Measurements from ENCODE around the gene RYR2. TPM values are rescaled to one million over a fixed set of nuclear protein-coding genes. Genes with fewer than 3 reads are reported as not detected.

The RYR2 gene
- total and polyA plus RNA-seq, 9 of the 15 experiments (the other 6 are each of a cell fraction or from before 2014, with no cell fraction given), result 0.03 to 0.42 (median 0.14) TPM

DNA sequence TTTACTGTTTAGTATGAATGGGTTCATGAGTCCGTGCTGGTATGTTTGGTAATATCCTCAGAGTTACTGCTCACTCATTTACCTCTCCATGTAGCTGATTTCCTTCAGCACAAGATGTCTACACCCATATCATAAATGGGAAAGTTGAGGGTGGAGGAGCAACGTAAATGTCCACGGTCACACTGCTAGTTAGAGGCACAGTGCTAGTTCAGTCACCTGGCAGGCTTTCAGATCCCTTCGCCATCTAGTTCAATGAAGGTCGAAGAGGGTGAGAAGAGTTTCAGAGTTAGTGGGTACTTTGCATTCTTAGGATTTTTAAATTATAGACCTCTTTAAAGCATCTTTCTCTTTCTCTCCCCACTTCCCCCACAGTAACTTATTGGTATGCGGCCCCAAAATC, 630.0 kb downstream of the RYR2 start:
- FAIRE-seq (no peak), DNase-seq (ENCODE audit: extremely low read depth in 1 of 4, low spot score in 3 of 4) (no peak), ATAC-seq (no peak)
- H3K27ac ChIP-seq (ENCODE audit: extremely low read depth, low read depth, low read length), result no peak overlapping the region
- H3K27me3 ChIP-seq (ENCODE audit: control insufficient read depth in 2 of 2, insufficient read depth in 2 of 2, low read length in 2 of 2), result no peaks in the 10 kb centered on the region
- no peak overlapping the region for H2AFZ ChIP-seq (ENCODE audit: low read depth, low read length)
- H3K9me1 ChIP-seq (ENCODE audit: control insufficient read depth, insufficient read depth, low read length), result no peaks in the 10 kb centered on the region
- in situ Hi-C loops (cut with MboI), result no loop called here
- TF ChIP-seq SMARCA5 (IDR thresholded peaks at IDR 0.05), result no peak
- no peak for TF ChIP-seq NFYB (IDR thresholded peaks at IDR 0.05; ENCODE audit: extremely low read depth, insufficient read length)
- no peak for TF ChIP-seq JUN (IDR thresholded peaks at IDR 0.05; ENCODE audit: borderline replicate concordance, low read depth, low read length)
- TF ChIP-seq JUN (CRISPR knock-in tag; IDR thresholded peaks at IDR 0.05; ENCODE audit: borderline replicate concordance), result no peak
- TF ChIP-seq TCF3 (CRISPR knock-in tag; IDR thresholded peaks at IDR 0.05), result no peak
- no peak for TF ChIP-seq ZBTB40 (IDR thresholded peaks at IDR 0.05)
- TF ChIP-seq ZBTB40 (CRISPR knock-in tag; IDR thresholded peaks at IDR 0.05), result no peak
- TF ChIP-seq TCF15 (CRISPR knock-in tag; IDR thresholded peaks at IDR 0.05), result no peak
- TF ChIP-seq ZNF224 (CRISPR knock-in tag; IDR thresholded peaks at IDR 0.05), result no peak
- no peak overlapping the region for H3K9ac ChIP-seq (ENCODE audit: insufficient read depth in 1 of 2, low read depth in 2 of 2, low read length in 2 of 2)
- no peak overlapping the region for H3K4me2 ChIP-seq (ENCODE audit: insufficient read depth, low read length)
- H3K79me2 ChIP-seq (ENCODE audit: control insufficient read depth, insufficient read depth, low read length), result no peaks in the 10 kb centered on the region
- H3K4me3 ChIP-seq, result no peak overlapping the region
- intact Hi-C loops (cut with micrococcal nuclease), result no loop called here
- WGBS (ENCODE audit: insufficient coverage, low coverage, missing lambda C conversion rate), result 9% methylated on average over 6 of the region's 6 CpGs
- POLR2A ChIA-PET, result no interaction called here
- BruUV-seq (replicated peaks), result no TSS peak
- H3K36me3 ChIP-seq (ENCODE audit: control insufficient read depth, insufficient read depth, low read length), result no peaks in the 10 kb centered on the region
- no peaks in the 10 kb centered on the region for H4K20me1 ChIP-seq (replicated peaks; ENCODE audit: control insufficient read depth, insufficient read depth, low read length)
- CTCF ChIA-PET (ENCODE audit: low intra/inter-chr PET ratio), result no interaction called here
- no peaks in the 10 kb centered on the region for H3K4me1 ChIP-seq (replicated peaks in 1 of 2; ENCODE audit: control insufficient read depth in 2 of 2, insufficient read depth in 2 of 2, low read length in 2 of 2)
- no peaks in the 10 kb centered on the region for H3K9me3 ChIP-seq (replicated peaks; ENCODE audit: control insufficient read depth, insufficient read depth, low read depth, low read length)
